ENCODE results near the gene CACNA1I. TPM values are rescaled to one million over a fixed set of nuclear protein-coding genes. Genes with fewer than 3 reads are reported as not detected.

Gene CACNA1I
- total RNA-seq, 4 donors from 2014 or later, result under 0.01 to 0.15 TPM; not detected in 2

GRCh38 chr22:39699631-39700360 lies 129.2 kb downstream of the CACNA1I start:
- no peaks in the 10 kb centered on the region for H3K36me3 ChIP-seq
- H3K27me3 ChIP-seq, result no peaks in the 10 kb centered on the region
- H3K27ac ChIP-seq, result no peak overlapping the region
- no peaks in the 10 kb centered on the region for H3K4me1 ChIP-seq
- H3K4me3 ChIP-seq, result no peak overlapping the region
- no peak for TF ChIP-seq POLR2A (IDR thresholded peaks at IDR 0.05)
- TF ChIP-seq CTCF (IDR thresholded peaks at IDR 0.05), result no peak
- intact Hi-C loops (cut with DNase I; ENCODE audit: low total_unique reads), result no loop called here
- DNase-seq, result no peak
- H3K9me3 ChIP-seq, result no peaks in the 10 kb centered on the region

- intact Hi-C loops (cut with DNase I; ENCODE audit: low total_unique reads), result no loop called here
- no peak for TF ChIP-seq POLR2A (IDR thresholded peaks at IDR 0.05)
- no peak for TF ChIP-seq CTCF (IDR thresholded peaks at IDR 0.05)
- Histone ChIP-seq H3K36me3 (no peaks in the 10 kb centered on the region), H3K27me3 (no peaks in the 10 kb centered on the region), H3K4me1 (no peaks in the 10 kb centered on the region), H3K27ac (no peak overlapping the region), H3K9me3 (no peaks in the 10 kb centered on the region), H3K4me3 (no peak overlapping the region)
- DNase-seq, result no peak
Observed at GRCh38 chr22:39700565-39700964, 130.0 kb downstream of the CACNA1I start.

GRCh38 chr22:39703091-39703490 lies 132.5 kb downstream of the CACNA1I start:
- intact Hi-C loops (cut with DNase I; ENCODE audit: low total_unique reads), result no loop called here
- Histone ChIP-seq H3K9me3 (no peaks in the 10 kb centered on the region), H3K27me3 (no peaks in the 10 kb centered on the region), H3K36me3 (no peaks in the 10 kb centered on the region), H3K4me3 (no peak overlapping the region), H3K4me1 (no peaks in the 10 kb centered on the region), H3K27ac (no peak overlapping the region)
- DNase-seq, result no peak
- TF ChIP-seq CTCF (IDR thresholded peaks at IDR 0.05), result no peak
- TF ChIP-seq POLR2A (IDR thresholded peaks at IDR 0.05), result no peak

DNA sequence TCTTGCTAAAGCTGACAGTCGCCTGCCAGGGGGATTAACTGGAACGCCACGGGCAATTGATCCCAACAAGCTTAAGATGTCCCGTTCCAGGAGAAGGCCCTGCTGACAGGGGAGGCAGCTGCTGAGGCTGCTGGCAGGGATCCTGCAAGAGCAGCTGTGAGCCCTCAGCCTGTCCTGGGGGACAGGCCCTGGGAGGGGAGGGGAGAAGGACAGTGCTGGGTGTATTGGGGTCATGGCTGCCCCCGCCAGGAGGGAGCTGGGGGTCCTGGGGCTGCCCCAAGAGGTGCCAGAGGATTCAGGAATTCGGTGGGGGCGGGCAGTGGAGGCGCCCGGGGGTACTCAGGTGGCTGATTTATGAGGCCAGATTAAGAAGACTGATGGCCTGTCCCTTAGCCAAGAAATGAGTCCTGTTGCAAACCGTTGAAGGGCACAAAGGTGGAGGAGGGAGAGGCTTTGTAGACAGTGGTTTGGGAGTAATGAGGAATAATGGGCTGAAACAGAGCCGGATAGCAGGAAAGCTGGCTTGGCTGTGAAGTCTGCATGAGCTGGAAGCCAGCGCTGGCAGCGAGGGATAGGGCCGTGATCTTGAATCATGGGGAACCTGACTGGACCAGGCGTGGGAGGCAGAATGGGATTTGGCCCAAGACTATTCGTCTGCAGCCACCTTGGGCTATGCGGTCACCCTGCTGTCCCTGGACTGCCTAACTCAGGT lies 133.5 kb downstream of the CACNA1I start:
- Histone ChIP-seq H3K4me1 (no peaks in the 10 kb centered on the region), H3K4me3 (no peak overlapping the region), H3K9me3 (no peaks in the 10 kb centered on the region), H3K27me3 (no peaks in the 10 kb centered on the region), H3K36me3 (no peaks in the 10 kb centered on the region), H3K27ac (no peak overlapping the region)
- intact Hi-C loops (cut with DNase I; ENCODE audit: low total_unique reads), result no loop called here
- DNase-seq, result peak; percentile 29 to 57
- no peak for TF ChIP-seq POLR2A (IDR thresholded peaks at IDR 0.05)
- TF ChIP-seq CTCF (IDR thresholded peaks at IDR 0.05), result no peak

DNA sequence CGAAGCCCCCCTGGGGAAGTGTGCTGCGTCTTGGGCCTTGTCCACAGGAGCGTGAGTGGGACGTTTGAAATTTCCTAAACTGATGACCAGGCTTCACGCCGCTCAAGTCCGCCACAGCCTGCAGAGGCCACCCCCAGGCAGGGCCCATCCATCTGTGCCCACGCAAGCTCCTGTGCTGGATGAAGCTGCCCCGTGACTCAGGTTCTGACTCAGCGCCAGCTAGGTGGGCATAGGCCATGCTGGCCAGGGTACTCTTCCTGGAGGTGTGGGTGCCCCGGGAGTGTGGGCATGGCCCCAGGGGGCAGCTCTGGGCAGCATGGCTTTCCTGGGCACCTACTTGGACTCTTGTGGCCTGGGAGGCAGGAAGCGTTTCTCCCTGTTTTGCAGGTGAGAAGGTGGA lies 134.8 kb downstream of the CACNA1I start:
- H3K4me3 ChIP-seq, result no peak overlapping the region
- intact Hi-C loops (cut with DNase I; ENCODE audit: low total_unique reads), result no loop called here
- no peaks in the 10 kb centered on the region for H3K4me1 ChIP-seq
- no peak overlapping the region for H3K27ac ChIP-seq
- H3K27me3 ChIP-seq, result no peaks in the 10 kb centered on the region
- H3K9me3 ChIP-seq, result no peaks in the 10 kb centered on the region
- TF ChIP-seq CTCF (IDR thresholded peaks at IDR 0.05) (no peak), POLR2A (IDR thresholded peaks at IDR 0.05) (no peak)
- no peak for DNase-seq
- no peaks in the 10 kb centered on the region for H3K36me3 ChIP-seq
